Measurements from ENCODE around the gene VPS37C.
"Not testable (repeated sequence)": the region's sequence is repeated elsewhere in the genome, so short reads cannot be mapped to it uniquely, and the experiment has no call there.

Gene VPS37C

DNA sequence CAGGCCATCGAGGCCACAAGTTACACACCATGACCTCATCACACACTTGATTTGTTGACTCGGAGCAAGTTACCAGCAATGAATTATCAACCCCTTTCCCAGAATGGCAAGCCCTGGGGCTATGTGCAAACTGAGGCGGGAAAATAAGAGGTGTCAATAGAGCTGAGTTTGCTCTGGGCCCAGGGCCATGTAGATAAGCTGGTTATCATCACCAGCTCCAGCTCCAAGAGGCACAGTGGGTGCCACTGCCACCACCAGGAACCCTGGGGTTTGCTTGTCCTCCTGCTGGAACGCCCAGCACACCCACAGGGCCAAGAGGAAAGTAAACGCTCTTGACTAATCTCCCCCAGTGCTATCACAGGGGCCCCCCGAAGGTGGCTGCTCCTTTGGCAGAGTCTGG lies 13.0 kb upstream of the VPS37C start:
- no peak for DNase-seq

DNA sequence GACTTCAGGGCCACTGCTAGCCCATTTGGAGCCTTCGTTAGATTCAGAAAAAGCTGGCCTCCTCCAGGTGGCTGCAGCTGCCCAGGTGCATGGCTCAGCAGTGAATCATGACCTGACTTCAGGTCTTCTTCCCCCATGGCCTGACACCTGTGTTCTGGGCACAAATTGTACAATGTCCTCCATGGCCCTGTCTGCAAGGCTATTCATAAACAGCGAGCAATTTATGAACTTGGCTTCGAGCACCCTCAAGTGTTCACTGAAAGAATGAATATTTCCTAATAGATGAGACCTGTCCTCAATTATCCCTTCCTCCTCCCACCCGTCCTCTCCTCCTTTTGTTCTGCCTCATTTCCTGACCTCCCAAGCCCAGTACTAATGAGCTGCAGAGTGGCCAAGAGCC lies 12.2 kb upstream of the VPS37C start:
- DNase-seq = no peak

DNA sequence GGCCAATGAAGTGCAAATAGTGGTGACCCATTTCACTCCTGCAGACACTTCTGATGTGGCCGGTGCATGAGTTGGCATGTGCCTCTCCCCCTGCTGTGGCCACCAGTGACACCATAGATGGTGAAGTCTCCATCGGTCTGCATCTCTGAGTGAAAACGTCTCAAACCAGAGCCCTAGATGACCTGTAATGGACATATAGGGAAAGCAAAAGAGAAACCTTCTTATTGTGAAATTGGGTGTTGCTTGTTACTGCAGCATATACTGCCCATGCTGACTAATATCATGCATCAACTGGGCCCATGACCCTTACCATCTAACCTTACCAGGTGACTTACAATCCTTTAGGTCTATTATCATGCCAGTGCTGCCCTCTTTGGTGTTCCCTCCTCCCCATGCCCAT lies 11.7 kb upstream of the VPS37C start:
- DNase-seq = no peak

DNA sequence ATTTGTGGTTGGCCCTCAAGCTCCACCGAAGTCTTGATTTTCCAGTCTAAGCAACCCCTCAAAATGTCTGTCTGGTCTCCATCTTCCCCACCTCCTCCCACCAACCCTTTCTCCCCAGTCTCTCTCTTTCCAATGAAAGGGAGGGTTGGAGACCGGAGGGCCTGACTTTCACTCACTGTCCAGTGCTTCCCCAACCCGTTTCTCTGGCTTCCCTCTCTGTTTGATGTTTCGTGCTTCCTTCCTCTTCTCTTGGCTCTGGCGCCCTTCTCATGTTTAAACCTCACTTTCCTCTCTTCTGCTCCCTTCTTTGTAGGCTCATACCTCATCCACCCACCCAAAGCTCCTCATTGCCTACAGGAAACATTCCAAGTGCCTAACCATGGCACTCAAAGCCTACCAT lies 11.1 kb upstream of the VPS37C start:
- DNase-seq = no peak

DNA sequence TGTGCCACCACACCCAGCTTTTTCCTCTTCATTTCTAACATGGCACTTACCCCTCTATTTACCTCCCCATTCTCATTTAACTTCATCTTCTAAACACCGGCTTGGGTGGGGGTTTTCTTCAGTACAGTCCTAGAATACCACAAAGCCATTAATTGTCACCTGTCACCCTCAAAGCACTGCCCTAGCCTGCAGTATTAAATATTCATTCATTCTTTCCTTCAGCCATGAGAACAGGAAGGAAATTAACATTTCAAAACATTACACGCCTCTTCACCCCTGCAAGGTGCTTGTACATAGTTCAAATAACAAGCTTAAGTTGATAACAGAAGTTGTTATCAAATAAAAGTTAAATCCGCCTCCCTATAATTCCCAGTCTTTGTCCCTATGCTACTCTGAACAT lies 10.7 kb upstream of the VPS37C start:
- DNase-seq = no peak

DNA sequence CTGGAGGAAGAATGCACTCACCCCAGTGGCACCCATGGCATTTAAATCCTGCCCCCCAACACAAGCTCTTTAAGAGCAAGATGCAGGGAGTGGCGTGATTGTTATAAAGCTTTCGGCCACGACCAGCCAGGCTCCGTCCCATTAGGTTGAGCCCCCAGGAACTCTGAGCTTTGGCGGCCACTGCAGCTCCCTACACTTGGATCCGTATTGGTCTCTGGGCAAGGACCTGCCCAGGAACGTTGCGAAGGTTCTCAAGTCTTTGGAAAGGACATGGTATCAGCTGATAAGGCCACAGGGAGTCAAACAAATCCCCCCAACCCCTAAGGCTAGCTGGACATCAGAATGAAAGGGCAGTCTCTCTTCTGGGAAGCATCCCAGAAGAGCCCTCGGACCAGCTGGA lies 9.3 kb upstream of the VPS37C start:
- no peak for DNase-seq

DNA sequence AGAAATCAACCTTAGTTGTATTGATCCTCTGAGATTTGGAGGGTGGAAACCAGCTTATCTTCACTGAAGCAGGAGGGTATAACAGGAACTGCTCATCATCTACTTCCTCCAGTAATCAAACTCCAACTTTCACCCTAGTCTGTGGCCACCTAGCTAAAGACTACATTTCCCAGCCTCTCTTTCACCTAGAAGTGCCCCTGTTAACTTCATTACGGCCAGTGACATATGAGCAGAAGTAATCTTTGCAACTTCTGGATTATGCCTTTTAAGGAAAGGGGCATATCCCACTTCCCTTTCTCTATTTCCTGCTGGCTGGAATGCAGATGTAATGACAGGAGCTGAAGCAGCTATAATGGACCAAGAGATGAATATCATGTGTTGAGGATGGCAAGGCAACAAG lies 7.6 kb upstream of the VPS37C start:
- DNase-seq = no peak

DNA sequence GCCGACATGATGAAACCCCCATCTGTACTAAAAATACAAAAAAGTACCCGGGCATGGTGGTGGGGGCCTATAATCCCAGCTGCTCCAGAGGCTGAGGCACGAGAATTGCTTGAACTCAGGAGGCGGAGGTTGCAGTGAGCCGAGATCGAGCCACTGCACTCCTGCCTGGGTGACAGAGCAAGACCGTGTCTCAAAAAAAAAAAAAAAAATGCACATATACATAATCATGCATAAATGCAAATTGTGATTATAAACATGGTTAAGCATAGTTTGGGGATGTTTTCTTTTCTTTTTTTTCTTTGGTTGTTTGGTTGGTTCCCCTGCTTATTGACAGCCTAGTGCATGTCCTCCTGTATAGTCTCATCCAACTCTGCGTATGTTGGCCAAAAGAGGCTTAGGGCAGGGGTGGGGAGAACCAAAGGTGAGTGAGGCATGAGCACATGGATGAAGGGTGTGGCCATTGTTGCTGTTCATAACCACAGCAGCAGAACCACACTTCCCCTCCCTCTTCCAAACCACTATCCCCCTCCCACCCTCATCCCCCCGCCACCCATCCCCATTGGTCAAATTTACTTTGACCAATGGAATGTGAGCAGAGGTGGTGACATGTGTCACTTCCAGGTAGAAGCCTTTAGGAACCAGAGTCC lies 6.9 kb upstream of the VPS37C start:
- DNase-seq = no peak

DNA sequence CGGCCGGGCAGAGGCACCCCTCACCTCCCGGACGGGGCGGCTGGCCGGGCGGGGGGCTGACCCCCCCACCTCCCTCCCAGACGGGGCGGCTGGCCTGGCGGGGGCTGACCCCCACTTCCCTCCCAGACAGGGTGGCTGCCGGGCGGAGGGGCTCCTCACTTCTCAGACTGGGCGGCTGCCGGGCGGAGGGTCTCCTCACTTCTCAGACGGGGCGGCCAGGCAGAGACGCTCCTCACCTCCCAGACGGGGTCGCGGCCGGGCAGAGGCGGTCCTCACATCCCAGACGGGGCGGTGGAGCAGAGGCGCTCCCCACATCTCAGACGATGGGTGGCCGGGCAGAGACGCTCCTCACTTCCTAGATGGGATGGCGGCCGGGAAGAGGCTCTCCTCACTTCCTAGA lies 5.1 kb upstream of the VPS37C start:
- DNase-seq = not testable (repeated sequence)

DNA sequence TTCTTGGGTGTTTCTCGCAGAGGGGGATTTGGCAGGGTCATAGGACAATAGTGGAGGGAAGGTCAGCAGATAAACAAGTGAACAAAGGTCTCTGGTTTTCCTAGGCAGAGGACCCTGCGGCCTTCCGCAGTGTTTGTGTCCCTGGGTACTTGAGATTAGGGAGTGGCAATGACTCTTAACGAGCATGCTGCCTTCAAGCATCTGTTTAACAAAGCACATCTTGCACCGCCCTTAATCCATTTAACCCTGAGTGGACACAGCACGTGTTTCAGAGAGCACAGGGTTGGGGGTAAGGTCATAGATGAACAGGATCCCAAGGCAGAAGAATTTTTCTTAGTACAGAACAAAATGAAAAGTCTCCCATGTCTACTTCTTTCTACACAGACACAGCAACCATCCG lies 4.6 kb upstream of the VPS37C start:
- not testable (repeated sequence) for DNase-seq

DNA sequence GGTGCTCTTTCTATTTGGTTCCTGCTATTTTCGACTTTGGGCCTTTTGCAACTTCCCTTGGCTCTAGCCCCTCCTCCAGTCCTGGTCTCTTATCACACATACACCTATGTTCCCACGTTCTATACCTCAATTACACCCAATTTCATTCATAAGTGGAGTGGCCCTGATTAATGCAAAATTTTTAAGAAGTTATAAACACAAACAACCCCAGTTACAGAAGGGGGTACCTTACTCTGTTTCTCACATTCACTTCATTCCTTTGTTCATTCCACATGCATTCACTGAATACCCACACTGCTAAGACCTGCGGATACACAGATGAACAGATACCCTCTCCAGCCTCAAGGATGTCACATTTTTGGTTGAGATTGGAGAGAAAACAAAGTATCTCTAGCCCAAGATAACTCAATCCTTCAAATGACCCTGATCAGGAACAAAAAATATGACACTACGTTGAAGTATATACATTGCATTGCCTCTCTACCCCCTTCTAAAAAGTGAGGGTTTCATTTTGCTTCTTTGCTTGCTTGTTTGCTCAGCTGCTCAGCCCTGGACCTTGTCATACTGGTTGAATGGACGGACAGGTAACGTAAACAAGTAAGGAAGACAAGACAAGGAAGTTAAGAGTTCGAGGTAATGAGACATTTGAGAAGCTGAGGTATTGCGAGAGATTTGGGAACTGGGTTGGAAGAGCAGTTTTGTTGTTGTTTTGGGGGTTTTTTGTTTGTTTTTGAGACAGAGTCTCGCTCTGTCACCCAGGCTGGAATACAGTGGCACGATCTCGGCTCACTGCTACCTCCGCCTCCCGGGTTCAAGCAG lies 3.6 kb upstream of the VPS37C start:
- DNase-seq = no peak

DNA sequence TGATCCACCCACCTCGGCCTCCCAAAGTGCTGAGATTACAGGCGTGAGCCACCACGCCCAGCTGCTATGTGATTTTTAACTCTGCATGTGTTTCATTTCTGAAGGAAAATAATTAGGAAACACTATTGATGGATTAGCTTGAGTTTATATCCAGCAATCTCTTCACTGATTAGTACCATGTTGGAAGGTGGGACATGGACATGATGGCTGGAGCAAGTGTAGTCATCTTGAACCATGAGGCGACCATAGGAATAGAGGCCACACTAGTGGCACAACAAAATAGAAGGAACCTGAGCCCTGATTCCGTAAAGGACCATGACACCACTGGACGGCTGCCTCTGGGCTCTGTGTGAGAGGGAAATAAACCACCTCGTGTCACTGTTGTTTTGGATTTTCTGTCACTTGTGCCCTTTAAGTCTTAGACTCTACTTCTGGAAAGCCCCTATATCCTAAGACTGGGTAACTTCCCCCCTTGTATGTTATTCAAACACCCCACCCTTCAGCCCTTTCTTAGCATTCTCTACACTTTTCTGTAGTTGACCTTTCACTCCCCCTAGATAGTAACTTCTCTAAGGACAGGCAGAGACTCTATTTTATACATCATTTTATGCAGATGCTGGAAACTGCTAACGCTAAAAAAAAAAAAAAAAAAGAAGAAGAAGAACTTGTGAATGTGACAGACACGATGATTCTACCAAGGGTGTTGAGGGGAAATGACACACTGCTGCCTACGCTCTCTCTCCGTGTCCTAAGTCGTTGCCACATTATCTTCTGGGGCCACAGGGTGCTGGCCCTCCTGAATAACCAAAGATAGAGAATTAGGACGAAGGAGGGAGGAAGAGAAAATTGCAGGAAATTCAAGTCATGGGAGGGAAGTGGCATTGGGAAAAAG lies 2.7 kb upstream of the VPS37C start:
- DNase-seq = no peak

DNA sequence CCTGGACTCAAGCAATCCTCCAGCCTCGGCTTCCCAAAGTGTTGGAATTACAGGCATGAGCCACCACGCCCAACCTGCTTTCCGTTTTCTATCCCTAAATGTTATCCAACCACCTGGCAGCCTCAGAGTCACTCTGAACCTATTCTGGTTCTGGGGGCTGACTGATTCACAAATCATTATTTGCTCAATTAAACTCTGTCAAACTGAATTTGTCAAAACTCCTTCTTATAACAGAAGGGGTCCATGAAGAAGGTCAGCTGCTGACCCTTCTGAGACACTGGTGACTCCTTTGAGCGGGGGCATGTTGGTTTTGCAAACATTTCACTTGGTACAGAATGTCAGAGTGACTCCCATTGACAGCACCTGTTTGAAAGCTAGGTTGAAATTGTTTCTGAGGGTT lies 1.8 kb upstream of the VPS37C start:
- DNase-seq = no peak

DNA sequence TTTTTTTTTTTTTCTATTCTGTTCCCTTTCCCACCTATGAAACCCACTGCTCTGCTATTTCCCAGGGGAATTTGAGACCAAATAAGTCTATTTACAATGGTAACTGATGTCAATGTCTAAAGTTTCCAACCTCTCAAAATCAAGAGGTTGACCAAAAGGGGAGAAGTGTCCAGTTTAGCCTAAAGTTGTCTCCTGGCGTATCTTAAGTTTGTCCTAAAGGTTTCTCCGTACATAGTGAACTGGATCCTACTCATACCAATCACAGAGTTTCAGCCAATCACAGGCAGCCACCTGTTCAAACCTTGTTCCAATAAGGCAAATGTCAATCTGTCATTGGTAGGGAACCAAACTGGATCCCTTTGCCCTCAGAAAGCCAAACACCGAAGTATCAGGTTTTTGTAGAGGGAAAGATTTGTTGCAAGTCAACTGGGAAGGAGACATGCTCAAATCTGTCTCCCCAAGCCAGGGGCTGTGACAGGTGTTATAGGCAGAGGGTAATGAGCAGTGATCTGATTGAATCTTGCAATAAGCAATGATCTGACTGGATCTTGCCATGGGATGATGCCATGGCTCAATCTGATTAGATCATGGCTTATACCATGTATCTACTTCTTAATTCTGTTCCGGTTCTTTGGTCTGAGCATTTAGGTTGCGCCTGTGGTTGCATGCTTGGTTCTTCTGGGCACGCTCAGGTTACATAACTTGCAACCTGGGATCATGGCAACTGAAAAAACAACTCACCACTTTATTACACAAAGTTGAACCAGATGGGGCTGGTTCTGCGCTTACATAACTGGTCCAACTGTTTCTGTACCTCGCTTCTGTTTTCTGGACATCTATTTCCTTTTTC lies 1.1 kb upstream of the VPS37C start:
- peak; percentile 57 for DNase-seq

DNA sequence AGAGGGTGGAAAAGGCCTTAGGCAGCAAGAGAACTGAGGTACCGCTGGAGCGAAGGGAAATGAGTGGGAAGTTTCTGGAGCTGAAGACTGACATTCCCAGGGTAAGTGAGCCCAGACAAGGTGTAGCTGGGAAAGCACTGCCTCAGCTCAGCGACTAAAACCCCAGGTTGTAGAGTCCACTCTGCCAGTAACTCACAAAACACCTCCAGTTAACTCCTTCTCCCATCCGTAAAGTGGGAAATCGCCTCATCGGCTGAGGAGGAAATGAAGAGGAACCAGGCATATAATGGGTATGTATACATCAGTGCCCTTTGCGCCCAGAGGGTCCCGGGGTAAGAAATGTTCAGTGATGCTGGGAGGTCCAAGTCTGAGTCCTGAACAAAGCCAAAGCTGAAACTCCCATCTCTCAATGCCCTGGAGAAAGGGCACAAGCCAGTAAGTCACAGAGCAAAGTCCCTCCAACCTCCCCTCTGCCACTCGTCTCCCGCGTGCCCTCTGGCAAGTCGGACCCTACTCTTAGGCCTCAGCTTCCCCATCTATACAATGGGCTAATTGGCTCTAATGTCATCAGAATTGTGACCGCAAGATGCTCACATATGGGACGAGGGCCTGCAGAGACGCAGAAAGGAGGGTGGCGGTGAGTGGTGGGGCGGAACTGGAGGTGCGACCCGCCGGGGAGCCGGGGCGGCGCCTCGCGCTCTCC lies 588 bp downstream of the VPS37C start:
- no peak for DNase-seq

DNA sequence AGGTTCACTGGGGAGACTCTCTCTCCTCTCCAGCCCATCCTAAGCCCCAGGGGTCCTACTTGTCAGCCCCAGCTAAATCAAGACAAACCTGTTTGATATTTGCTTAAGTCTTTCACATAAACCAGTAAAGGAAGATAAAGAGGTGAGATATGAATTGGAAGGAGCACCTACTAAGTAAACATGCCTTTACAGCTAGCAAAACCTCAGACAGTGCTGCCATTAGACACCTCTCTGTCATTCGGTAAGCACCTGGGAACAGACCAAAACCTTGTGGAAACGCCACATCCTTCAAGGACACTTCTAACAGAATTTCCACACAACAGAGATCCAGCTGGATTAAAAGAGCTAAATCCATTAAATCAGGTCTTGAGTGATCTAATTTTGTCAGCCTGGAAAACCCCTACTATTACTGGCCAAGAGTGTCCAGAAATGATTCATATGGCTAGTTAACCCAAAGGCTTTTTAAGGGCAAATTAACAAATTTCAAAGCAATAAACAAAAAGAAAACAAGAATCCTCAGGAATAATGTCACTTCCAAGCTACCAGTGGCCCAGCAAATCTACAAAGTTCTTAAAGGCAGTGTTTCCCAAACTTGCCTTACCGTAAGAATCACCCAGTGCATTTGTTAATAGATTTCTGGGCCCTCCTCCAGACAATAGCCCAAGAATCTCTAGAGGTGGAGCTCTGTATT lies 2.4 kb downstream of the VPS37C start:
- DNase-seq = no peak

DNA sequence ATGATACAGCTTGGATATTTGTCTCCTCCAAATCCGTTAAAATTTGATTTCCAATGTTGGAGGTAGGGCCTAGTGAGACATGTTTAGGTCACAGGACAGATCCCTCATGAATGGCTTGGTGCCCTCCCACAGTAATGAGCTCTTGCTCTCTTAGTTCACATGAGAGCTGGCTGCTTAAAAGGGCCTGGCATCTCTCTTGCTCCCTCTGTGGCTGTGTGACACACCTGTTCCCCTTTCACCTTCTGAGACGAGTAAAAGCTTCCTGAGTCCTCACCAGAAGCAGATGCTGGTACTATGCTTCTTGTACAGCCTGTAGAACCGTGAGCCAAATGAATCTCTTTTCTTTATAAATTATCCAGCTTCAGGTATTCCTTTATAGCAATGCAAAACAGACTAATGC lies 3.5 kb downstream of the VPS37C start:
- no peak for DNase-seq

DNA sequence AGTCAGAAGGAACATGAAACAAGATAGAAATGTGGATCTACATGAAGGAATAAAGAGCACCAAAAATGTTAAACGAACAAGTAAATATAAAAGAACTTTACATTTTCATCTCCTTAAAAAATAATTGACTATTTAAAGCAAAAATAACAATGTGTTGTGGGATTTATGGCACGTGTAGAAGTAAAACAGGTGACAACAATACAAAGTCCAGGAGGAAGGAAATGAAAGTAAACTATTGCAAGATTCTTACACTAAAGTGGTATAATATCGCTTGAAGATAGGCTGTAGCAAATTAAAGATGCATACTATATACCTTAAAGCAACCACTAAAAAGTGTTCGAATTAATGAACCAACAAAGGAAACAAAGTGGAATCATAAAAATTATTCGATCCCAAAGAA lies 5.5 kb downstream of the VPS37C start:
- DNase-seq = no peak

DNA sequence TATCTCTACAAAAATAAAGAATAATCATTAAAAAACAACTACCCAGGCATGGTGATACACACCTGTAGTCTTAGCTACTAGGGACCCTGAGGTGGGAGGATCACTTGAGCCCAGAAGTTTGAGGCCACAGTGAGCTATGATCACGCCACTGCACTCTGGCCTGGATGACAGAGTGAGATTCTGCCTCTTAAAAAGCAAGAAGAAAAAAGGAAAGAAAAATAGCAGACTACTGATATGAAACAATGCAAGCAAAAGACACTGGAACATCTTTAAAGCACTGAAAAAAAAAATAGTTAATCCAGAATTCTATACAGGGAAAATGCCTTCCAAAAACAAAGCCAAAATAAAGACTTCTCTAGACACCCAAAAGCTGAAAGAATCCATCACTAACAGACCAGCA lies 5.9 kb downstream of the VPS37C start:
- DNase-seq = no peak

DNA sequence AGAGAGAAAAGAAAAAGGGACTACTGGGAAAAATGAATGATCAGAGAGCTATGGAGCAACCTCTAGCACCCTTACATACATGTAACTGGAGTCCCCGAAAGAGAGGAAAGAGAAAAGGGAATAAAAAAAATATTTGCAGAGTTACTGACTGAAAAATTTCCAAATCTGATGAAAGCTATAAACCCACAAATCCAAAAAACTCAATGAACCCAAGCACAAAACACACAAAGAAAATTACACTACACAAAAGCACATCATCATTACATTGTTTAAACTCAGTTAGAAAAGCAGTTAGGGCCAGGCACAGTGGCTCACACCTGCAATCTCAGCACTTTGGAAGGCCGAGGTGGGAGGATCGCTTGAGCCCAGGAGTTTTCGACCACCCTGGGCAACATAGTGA lies 6.7 kb downstream of the VPS37C start:
- no peak for DNase-seq

DNA sequence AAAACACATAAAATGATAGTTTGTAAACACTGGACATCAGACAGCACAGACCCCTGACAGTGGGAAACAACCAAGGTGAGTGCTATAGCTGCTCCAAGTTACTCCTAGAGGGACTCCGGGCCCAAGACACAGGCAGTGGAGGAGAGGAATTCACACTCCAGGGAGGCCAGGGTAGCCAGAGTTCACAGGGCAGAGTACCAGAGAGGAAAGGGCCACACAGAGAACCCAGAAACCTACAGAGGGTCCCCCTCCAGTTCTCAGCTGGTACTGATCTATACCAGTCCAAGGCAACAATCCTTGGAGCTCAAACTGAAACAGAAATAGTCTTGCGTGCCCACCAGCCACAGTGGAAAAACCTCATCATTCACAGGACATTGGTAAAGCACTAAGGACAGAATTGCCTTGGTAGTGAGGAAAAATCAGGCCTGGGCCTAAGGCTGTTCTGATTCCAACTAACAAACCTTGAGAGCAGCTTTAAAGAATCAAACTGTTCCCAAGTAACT lies 7.6 kb downstream of the VPS37C start:
- no peak for DNase-seq
